PC-3 (cell line): ENCODE data around the gene EED.

Experiments
- EZH2phosphoT487 ChIP-seq: fragments of 300-600 bp; sonication (generic); IDR thresholded peaks from 2 replicates; pipeline ENCODE4 v1.6.1; 2018; ENCODE audit warnings: mild to moderate bottlenecking, antibody characterized with exemption, low read length, borderline replicate concordance
- TF ChIP-seq, protein P1 (sequence below): fragments of 300-600 bp; sonication (generic); conservative IDR thresholded peaks from 2 replicates; pipeline ENCODE4 v1.5.1; 2017; ENCODE audit warnings: antibody characterized with exemption, low read depth, mild to moderate bottlenecking, low read length

GRCh38 chr11:86197448-86197847 is 47.1 kb upstream of the EED start:
- TF ChIP-seq, protein P1, sequence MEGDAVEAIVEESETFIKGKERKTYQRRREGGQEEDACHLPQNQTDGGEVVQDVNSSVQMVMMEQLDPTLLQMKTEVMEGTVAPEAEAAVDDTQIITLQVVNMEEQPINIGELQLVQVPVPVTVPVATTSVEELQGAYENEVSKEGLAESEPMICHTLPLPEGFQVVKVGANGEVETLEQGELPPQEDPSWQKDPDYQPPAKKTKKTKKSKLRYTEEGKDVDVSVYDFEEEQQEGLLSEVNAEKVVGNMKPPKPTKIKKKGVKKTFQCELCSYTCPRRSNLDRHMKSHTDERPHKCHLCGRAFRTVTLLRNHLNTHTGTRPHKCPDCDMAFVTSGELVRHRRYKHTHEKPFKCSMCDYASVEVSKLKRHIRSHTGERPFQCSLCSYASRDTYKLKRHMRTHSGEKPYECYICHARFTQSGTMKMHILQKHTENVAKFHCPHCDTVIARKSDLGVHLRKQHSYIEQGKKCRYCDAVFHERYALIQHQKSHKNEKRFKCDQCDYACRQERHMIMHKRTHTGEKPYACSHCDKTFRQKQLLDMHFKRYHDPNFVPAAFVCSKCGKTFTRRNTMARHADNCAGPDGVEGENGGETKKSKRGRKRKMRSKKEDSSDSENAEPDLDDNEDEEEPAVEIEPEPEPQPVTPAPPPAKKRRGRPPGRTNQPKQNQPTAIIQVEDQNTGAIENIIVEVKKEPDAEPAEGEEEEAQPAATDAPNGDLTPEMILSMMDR: no peak
- TF ChIP-seq EZH2phosphoT487: no peak
